Activated CD4-positive, alpha-beta T cell treated with anti-CD3 and anti-CD28 coated beads for 36 hours (primary cell): ENCODE data around the gene NBEA. TPM values are rescaled to one million over a fixed set of nuclear protein-coding genes. Genes with fewer than 3 reads are reported as not detected.
"Not testable (repeated sequence)": the region's sequence is repeated elsewhere in the genome, so short reads cannot be mapped to it uniquely, and the experiment has no call there.

ENCODE experiments used
- ATAC-seq: fragments of 200-7000 bp; cut with Tn5 transposase; one replicate; pipeline ENCODE4 v1.10.0; 2021; ENCODE audit warnings: mild to moderate bottlenecking, moderate library complexity
- CTCF ChIA-PET: fragments of 350-600 bp; sonication (Branson Sonifier 250); formaldehyde crosslinking; loops from one replicate; lab custom pipeline; 2021; ENCODE audit warnings: antibody characterized with exemption; lab: Charles Lee
- POLR2A ChIA-PET: fragments of 350-600 bp; sonication (Branson Sonifier 250); formaldehyde crosslinking; loops from one replicate; lab custom pipeline; 2021; ENCODE audit warnings: antibody characterized with exemption, inconsistent platforms; lab: Charles Lee
- DNase-seq: peaks from one replicate; pipeline ENCODE4 v3.0.0-alpha.2; 2020
- H3K27ac Mint-ChIP-seq: one replicate; pipeline ENCODE4 v1.8.0; 2021; ENCODE audit warnings: mixed read lengths
- H3K27me3 Mint-ChIP-seq: one replicate; pipeline ENCODE4 v1.8.0; 2021; ENCODE audit warnings: mixed read lengths
- H3K36me3 Mint-ChIP-seq: one replicate; pipeline ENCODE4 v1.8.0; 2021; ENCODE audit warnings: low read depth, mixed read lengths
- H3K4me1 Mint-ChIP-seq: one replicate; pipeline ENCODE4 v1.8.0; 2021; ENCODE audit warnings: mixed read lengths
- H3K4me3 Mint-ChIP-seq: one replicate; pipeline ENCODE4 v1.8.0; 2021; ENCODE audit warnings: mild to moderate bottlenecking, moderate library complexity, mixed read lengths
- H3K9me3 Mint-ChIP-seq: one replicate; pipeline ENCODE4 v1.8.0; 2021; ENCODE audit warnings: low read depth, mixed read lengths
- intact Hi-C, 2 experiments: fragments of 100-400 bp; cut with DNase I in 1 of 2; cut with micrococcal nuclease in 1 of 2; formaldehyde crosslinking; loops; one replicate each; pipeline versions ENCODE4 v1.14.2 to v1.15.1; 2022 to 2024; cut with DNase I, micrococcal nuclease
- total RNA-seq, 2 experiments: library from RNA; stranded (reverse); gene quantifications; one replicate each; pipeline ENCODE4 v1.2.3, GENCODE V29; 2021

Gene NBEA
- total RNA-seq, 2 experiments from 2014 or later: 0.39 to 0.44 TPM

- Mint-ChIP-seq H3K4me1 (no peaks in the 10 kb centered on the region), H3K27me3 (no peaks in the 10 kb centered on the region), H3K36me3 (no peaks in the 10 kb centered on the region), H3K4me3 (no peak overlapping the region), H3K9me3 (peaks cover 5% of the 10 kb centered on the region), H3K27ac (no peak overlapping the region)
- ChIA-PET POLR2A (no interaction called here), CTCF (no interaction called here)
- DNase-seq: no peak
- no peak for ATAC-seq
- intact Hi-C loops: no loop called here
Measured at GRCh38 chr13:35092251-35092650, 150.2 kb downstream of the NBEA start.

- Mint-ChIP-seq H3K4me1 (no peaks in the 10 kb centered on the region), H3K9me3 (peaks cover 3% of the 10 kb centered on the region), H3K27me3 (no peaks in the 10 kb centered on the region), H3K27ac (no peak overlapping the region), H3K36me3 (no peaks in the 10 kb centered on the region), H3K4me3 (no peak overlapping the region)
- ChIA-PET POLR2A (no interaction called here), CTCF (no interaction called here)
- intact Hi-C loops: no loop called here
- DNase-seq (no peak), ATAC-seq (no peak)
Measured at GRCh38 chr13:35092751-35093150, 150.7 kb downstream of the NBEA start.

- H3K4me3 Mint-ChIP-seq: no peak overlapping the region
- DNase-seq (no peak), ATAC-seq (no peak)
- H3K9me3 Mint-ChIP-seq: peaks cover 2% of the 10 kb centered on the region
- no peaks in the 10 kb centered on the region for H3K27me3 Mint-ChIP-seq
- intact Hi-C loops: no loop called here
- POLR2A ChIA-PET: no interaction called here
- CTCF ChIA-PET: interaction anchor here (0.6 kb wide), 1 partner anchor 44 kb away, joined by 3 read pairs; no protein-coding TSS in a partner anchor
- no peak overlapping the region for H3K27ac Mint-ChIP-seq
- no peaks in the 10 kb centered on the region for H3K4me1 Mint-ChIP-seq
- peaks cover 1% of the 10 kb centered on the region for H3K36me3 Mint-ChIP-seq
Measured at GRCh38 chr13:35093356-35093755, 151.3 kb downstream of the NBEA start.

GRCh38 chr13:35106771-35107170 is 164.7 kb downstream of the NBEA start:
- H3K27ac Mint-ChIP-seq, DNase-seq, ATAC-seq, H3K4me3 Mint-ChIP-seq, POLR2A ChIA-PET, H3K9me3 Mint-ChIP-seq, intact Hi-C loops, H3K4me1 Mint-ChIP-seq, H3K36me3 Mint-ChIP-seq, CTCF ChIA-PET, H3K27me3 Mint-ChIP-seq: not testable (repeated sequence)

GRCh38 chr13:35107535-35107934 is 165.5 kb downstream of the NBEA start:
- Mint-ChIP-seq H3K36me3 (no peaks in the 10 kb centered on the region), H3K27me3 (no peaks in the 10 kb centered on the region), H3K4me1 (no peaks in the 10 kb centered on the region), H3K4me3 (no peak overlapping the region), H3K27ac (no peak overlapping the region), H3K9me3 (no peaks in the 10 kb centered on the region)
- ATAC-seq: no peak
- intact Hi-C loops: no loop called here
- ChIA-PET CTCF (no interaction called here), POLR2A (no interaction called here)
- DNase-seq: no peak

GRCh38 chr13:35113612-35114011 is 171.5 kb downstream of the NBEA start:
- POLR2A ChIA-PET, H3K27me3 Mint-ChIP-seq, CTCF ChIA-PET, H3K4me1 Mint-ChIP-seq, H3K27ac Mint-ChIP-seq, H3K9me3 Mint-ChIP-seq, intact Hi-C loops, H3K4me3 Mint-ChIP-seq, ATAC-seq, DNase-seq, H3K36me3 Mint-ChIP-seq: not testable (repeated sequence)

GRCh38 chr13:35127466-35127865 is 185.4 kb downstream of the NBEA start:
- no peak overlapping the region for H3K4me3 Mint-ChIP-seq
- ATAC-seq: no peak
- H3K9me3 Mint-ChIP-seq: no peaks in the 10 kb centered on the region
- H3K27ac Mint-ChIP-seq: no peak overlapping the region
- ChIA-PET POLR2A (no interaction called here), CTCF (no interaction called here)
- no peaks in the 10 kb centered on the region for H3K36me3 Mint-ChIP-seq
- no peaks in the 10 kb centered on the region for H3K4me1 Mint-ChIP-seq
- intact Hi-C loops: no loop called here
- no peak for DNase-seq
- H3K27me3 Mint-ChIP-seq: no peaks in the 10 kb centered on the region

- H3K27me3 Mint-ChIP-seq: no peaks in the 10 kb centered on the region
- POLR2A ChIA-PET: no interaction called here
- no peaks in the 10 kb centered on the region for H3K36me3 Mint-ChIP-seq
- DNase-seq (no peak), ATAC-seq (no peak)
- no peaks in the 10 kb centered on the region for H3K4me1 Mint-ChIP-seq
- no peaks in the 10 kb centered on the region for H3K9me3 Mint-ChIP-seq
- CTCF ChIA-PET: no interaction called here
- intact Hi-C loops: no loop called here
- no peak overlapping the region for H3K4me3 Mint-ChIP-seq
- H3K27ac Mint-ChIP-seq: no peak overlapping the region
Measured at GRCh38 chr13:35129500-35129899, 187.4 kb downstream of the NBEA start.

- Mint-ChIP-seq H3K27me3 (no peaks in the 10 kb centered on the region), H3K4me3 (no peak overlapping the region), H3K9me3 (no peaks in the 10 kb centered on the region), H3K27ac (no peak overlapping the region), H3K4me1 (peaks cover under 1% of the 10 kb centered on the region), H3K36me3 (no peaks in the 10 kb centered on the region)
- POLR2A ChIA-PET: no interaction called here
- ATAC-seq (no peak), DNase-seq (no peak)
- CTCF ChIA-PET: no interaction called here
- intact Hi-C loops: no loop called here
Measured at GRCh38 chr13:35131471-35131870, 189.4 kb downstream of the NBEA start.

GRCh38 chr13:35136585-35136984 is 194.5 kb downstream of the NBEA start:
- H3K27me3 Mint-ChIP-seq: no peaks in the 10 kb centered on the region
- ATAC-seq: no peak
- ChIA-PET POLR2A (no interaction called here), CTCF (no interaction called here)
- intact Hi-C loops: no loop called here
- H3K4me3 Mint-ChIP-seq: no peak overlapping the region
- no peak overlapping the region for H3K27ac Mint-ChIP-seq
- no peaks in the 10 kb centered on the region for H3K9me3 Mint-ChIP-seq
- H3K36me3 Mint-ChIP-seq: no peaks in the 10 kb centered on the region
- DNase-seq: no peak
- peaks cover 7% of the 10 kb centered on the region for H3K4me1 Mint-ChIP-seq

GRCh38 chr13:35139591-35139990 is 197.5 kb downstream of the NBEA start:
- no peaks in the 10 kb centered on the region for H3K9me3 Mint-ChIP-seq
- ChIA-PET POLR2A (no interaction called here), CTCF (interaction anchor here (0.7 to 1.1 kb wide), 2 partner anchors 11 to 25 kb away, joined by 3 read pairs; no protein-coding TSS in a partner anchor)
- peak; percentile 77 for ATAC-seq
- no peak overlapping the region for H3K4me3 Mint-ChIP-seq
- DNase-seq: no peak
- peaks cover 2% of the 10 kb centered on the region for H3K36me3 Mint-ChIP-seq
- no peak overlapping the region for H3K27ac Mint-ChIP-seq
- intact Hi-C loops: no loop called here
- H3K4me1 Mint-ChIP-seq: peaks cover 7% of the 10 kb centered on the region
- no peaks in the 10 kb centered on the region for H3K27me3 Mint-ChIP-seq

GRCh38 chr13:35140321-35140720 is 198.3 kb downstream of the NBEA start:
- H3K9me3 Mint-ChIP-seq: no peaks in the 10 kb centered on the region
- CTCF ChIA-PET: interaction anchor here (0.7 to 1.1 kb wide), 2 partner anchors 10 to 24 kb away, joined by 3 read pairs; no protein-coding TSS in a partner anchor

More at GRCh38 chr13:35140321-35140720, 198.3 kb downstream of the NBEA start:
- H3K27ac Mint-ChIP-seq: no peak overlapping the region
- POLR2A ChIA-PET: no interaction called here
- intact Hi-C loops: no loop called here
- H3K4me1 Mint-ChIP-seq: peaks cover 7% of the 10 kb centered on the region
- no peak overlapping the region for H3K4me3 Mint-ChIP-seq
- H3K36me3 Mint-ChIP-seq: peaks cover 2% of the 10 kb centered on the region
- ATAC-seq (no peak), DNase-seq (no peak)
- H3K27me3 Mint-ChIP-seq: no peaks in the 10 kb centered on the region
